SK-N-SH treated with all-trans-retinoic acid at 6 μM for 48 hours (cell line): ENCODE measurements around the gene ZNF423.

ENCODE experiments used
- ARNTL ChIP-seq: fragments of 450-650 bp; formaldehyde crosslinking; IDR thresholded peaks from 2 replicates; pipeline ENCODE4 v1.5.0; 2020; ENCODE audit warnings: low read depth, mild to moderate bottlenecking, moderate library complexity, borderline replicate concordance
- BACH2 ChIP-seq: fragments of 250-450 bp; sonication (Bioruptor Pico); IDR thresholded peaks from 2 replicates; pipeline ENCODE4 v1.9.0; 2021; ENCODE audit warnings: mild to moderate bottlenecking, borderline replicate concordance
- CREB5 ChIP-seq: fragments of 250-450 bp; sonication (Bioruptor Pico); IDR thresholded peaks from 2 replicates; pipeline ENCODE4 v1.5.1; 2020; ENCODE audit warnings: low read depth, mild to moderate bottlenecking, moderate library complexity
- ESRRG ChIP-seq: fragments of 250-450 bp; sonication (Bioruptor Pico); IDR thresholded peaks from 2 replicates; pipeline ENCODE4 v1.6.1; 2021; ENCODE audit warnings: mild to moderate bottlenecking
- GLIS3 ChIP-seq: fragments of 250-450 bp; sonication (Bioruptor Pico); IDR thresholded peaks from 2 replicates; pipeline ENCODE4 v1.5.0; 2020; ENCODE audit warnings: mild to moderate bottlenecking, moderate library complexity
- RARB ChIP-seq: fragments of 250-450 bp; sonication (Bioruptor Pico); IDR thresholded peaks from 2 replicates; pipeline ENCODE4 v1.8.0; 2021; ENCODE audit warnings: mild to moderate bottlenecking, moderate library complexity
- TOX ChIP-seq: fragments of 250-450 bp; sonication (Bioruptor Pico); IDR thresholded peaks from 2 replicates; pipeline ENCODE4 v1.8.0; 2021; ENCODE audit warnings: mild to moderate bottlenecking, moderate library complexity, borderline replicate concordance
- ZFP3 ChIP-seq: fragments of 250-450 bp; sonication (Bioruptor Pico); IDR thresholded peaks from 2 replicates; pipeline ENCODE4 v1.5.0; 2020; ENCODE audit warnings: mild to moderate bottlenecking, moderate library complexity
- ZFP30 ChIP-seq: fragments of 450-650 bp; formaldehyde crosslinking; IDR thresholded peaks from 2 replicates; pipeline ENCODE4 v1.5.0; 2022; ENCODE audit warnings: mild to moderate bottlenecking, moderate library complexity
- TF ChIP-seq, protein P1 (sequence below): fragments of 250-450 bp; sonication (Bioruptor Pico); IDR thresholded peaks from 2 replicates; pipeline ENCODE4 v1.8.0; 2020; ENCODE audit warnings: mild to moderate bottlenecking, moderate library complexity, borderline replicate concordance
- TF ChIP-seq, protein P2 (sequence below): fragments of 250-450 bp; sonication (Bioruptor Pico); IDR thresholded peaks from 2 replicates; pipeline ENCODE4 v1.5.1; 2021; ENCODE audit warnings: mild to moderate bottlenecking, moderate library complexity
- TF ChIP-seq, protein P3 (sequence below): fragments of 250-450 bp; sonication (Bioruptor Pico); IDR thresholded peaks from 2 replicates; pipeline ENCODE4 v1.5.0; 2020; ENCODE audit warnings: mild to moderate bottlenecking, moderate library complexity

GRCh38 chr16:49594153-49594552 is 261.8 kb downstream of the ZNF423 start:
- TF ChIP-seq RARB (CRISPR knock-in tag) (no peak), TOX (CRISPR knock-in tag) (no peak), BACH2 (CRISPR knock-in tag) (no peak), ZFP30 (CRISPR knock-in tag) (no peak), ZFP3 (CRISPR knock-in tag) (no peak), ESRRG (CRISPR knock-in tag) (no peak), CREB5 (CRISPR knock-in tag) (no peak), ARNTL (no peak), GLIS3 (no peak)
- TF ChIP-seq, protein P1, sequence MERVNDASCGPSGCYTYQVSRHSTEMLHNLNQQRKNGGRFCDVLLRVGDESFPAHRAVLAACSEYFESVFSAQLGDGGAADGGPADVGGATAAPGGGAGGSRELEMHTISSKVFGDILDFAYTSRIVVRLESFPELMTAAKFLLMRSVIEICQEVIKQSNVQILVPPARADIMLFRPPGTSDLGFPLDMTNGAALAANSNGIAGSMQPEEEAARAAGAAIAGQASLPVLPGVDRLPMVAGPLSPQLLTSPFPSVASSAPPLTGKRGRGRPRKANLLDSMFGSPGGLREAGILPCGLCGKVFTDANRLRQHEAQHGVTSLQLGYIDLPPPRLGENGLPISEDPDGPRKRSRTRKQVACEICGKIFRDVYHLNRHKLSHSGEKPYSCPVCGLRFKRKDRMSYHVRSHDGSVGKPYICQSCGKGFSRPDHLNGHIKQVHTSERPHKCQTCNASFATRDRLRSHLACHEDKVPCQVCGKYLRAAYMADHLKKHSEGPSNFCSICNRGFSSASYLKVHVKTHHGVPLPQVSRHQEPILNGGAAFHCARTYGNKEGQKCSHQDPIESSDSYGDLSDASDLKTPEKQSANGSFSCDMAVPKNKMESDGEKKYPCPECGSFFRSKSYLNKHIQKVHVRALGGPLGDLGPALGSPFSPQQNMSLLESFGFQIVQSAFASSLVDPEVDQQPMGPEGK = no peak
- TF ChIP-seq, protein P2, sequence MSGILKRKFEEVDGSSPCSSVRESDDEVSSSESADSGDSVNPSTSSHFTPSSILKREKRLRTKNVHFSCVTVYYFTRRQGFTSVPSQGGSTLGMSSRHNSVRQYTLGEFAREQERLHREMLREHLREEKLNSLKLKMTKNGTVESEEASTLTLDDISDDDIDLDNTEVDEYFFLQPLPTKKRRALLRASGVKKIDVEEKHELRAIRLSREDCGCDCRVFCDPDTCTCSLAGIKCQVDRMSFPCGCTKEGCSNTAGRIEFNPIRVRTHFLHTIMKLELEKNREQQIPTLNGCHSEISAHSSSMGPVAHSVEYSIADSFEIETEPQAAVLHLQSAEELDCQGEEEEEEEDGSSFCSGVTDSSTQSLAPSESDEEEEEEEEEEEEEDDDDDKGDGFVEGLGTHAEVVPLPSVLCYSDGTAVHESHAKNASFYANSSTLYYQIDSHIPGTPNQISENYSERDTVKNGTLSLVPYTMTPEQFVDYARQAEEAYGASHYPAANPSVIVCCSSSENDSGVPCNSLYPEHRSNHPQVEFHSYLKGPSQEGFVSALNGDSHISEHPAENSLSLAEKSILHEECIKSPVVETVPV (CRISPR knock-in tag) = no peak
- TF ChIP-seq, protein P3, sequence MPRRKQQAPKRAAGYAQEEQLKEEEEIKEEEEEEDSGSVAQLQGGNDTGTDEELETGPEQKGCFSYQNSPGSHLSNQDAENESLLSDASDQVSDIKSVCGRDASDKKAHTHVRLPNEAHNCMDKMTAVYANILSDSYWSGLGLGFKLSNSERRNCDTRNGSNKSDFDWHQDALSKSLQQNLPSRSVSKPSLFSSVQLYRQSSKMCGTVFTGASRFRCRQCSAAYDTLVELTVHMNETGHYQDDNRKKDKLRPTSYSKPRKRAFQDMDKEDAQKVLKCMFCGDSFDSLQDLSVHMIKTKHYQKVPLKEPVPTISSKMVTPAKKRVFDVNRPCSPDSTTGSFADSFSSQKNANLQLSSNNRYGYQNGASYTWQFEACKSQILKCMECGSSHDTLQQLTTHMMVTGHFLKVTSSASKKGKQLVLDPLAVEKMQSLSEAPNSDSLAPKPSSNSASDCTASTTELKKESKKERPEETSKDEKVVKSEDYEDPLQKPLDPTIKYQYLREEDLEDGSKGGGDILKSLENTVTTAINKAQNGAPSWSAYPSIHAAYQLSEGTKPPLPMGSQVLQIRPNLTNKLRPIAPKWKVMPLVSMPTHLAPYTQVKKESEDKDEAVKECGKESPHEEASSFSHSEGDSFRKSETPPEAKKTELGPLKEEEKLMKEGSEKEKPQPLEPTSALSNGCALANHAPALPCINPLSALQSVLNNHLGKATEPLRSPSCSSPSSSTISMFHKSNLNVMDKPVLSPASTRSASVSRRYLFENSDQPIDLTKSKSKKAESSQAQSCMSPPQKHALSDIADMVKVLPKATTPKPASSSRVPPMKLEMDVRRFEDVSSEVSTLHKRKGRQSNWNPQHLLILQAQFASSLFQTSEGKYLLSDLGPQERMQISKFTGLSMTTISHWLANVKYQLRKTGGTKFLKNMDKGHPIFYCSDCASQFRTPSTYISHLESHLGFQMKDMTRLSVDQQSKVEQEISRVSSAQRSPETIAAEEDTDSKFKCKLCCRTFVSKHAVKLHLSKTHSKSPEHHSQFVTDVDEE (CRISPR knock-in tag) = no peak
